Activated T-cell treated with anti-CD3 and anti-CD28 coated beads, Interleukin-2, amount 50 U/mL, for 24 hours (primary cell): Measurements from ENCODE around the gene MAT1A.
"Not testable (repeated sequence)": the region's sequence is repeated elsewhere in the genome, so short reads cannot be mapped to it uniquely, and the experiment has no call there.

ENCODE experiments used
- DNase-seq: peaks from one replicate; pipeline ENCODE4 v3.0.0-alpha.2; 2020
- H3K27ac Mint-ChIP-seq: 2 replicates; pipeline ENCODE4 v1.8.0; 2020; ENCODE audit warnings: mild to moderate bottlenecking, mixed read lengths
- H3K27me3 Mint-ChIP-seq: 2 replicates; pipeline ENCODE4 v1.8.0; 2020; ENCODE audit warnings: mixed read lengths
- H3K36me3 Mint-ChIP-seq: 2 replicates; pipeline ENCODE4 v1.8.0; 2020; ENCODE audit warnings: low read depth, mixed read lengths
- H3K4me1 Mint-ChIP-seq: 2 replicates; pipeline ENCODE4 v1.8.0; 2020; ENCODE audit warnings: low read depth, mixed read lengths
- H3K4me3 Mint-ChIP-seq: 2 replicates; pipeline ENCODE4 v1.8.0; 2020; ENCODE audit warnings: mild to moderate bottlenecking, moderate library complexity, mixed read lengths
- H3K9me3 Mint-ChIP-seq: 2 replicates; pipeline ENCODE4 v1.8.0; 2020; ENCODE audit warnings: mixed read lengths

Gene MAT1A

DNA sequence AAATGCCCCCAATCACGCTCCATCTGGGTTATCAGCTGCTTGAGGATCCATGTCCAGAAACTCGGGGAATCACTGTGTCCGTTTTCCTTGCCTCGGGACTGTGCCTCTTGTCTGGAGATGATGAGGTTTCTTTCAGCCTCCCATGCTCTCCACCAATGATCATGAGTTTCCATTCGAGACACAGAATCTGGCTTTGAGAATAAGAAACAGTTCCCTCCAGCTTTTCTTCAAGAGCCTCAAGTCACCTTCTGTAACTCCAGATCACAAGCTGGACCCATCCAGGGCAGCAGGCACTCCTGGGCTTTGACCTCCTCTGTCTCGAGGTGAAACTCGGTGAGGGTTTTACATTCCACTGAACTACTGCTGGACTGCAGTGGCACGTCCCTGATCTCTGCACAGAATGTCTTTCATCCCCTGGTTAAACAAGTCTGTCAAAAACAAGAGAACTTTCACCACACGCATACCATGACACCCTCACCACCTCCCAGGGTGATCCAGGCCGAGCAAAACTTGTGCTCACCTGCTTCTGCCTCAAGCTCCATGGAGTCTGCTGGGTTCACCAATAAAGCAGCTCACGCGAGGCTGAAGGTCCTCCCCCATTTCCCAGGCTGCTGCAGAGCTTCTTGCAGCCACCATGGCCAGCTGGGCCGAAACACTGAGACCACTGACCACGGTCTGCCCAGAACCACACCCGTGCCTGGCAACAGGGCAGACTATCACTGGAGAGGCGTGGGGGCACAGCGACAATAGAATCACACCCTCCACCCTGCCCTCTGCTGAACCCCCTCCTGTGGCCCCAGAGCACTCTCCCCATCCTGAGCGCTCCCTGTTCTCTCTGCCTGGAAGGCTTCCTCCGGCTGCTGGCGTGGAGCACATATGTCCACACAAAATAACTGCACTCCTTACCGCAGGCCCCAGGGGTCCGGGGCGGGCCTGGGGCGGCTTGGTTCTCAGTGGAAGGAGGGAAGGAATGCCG is 25.1 kb downstream of the MAT1A start:
- H3K36me3 Mint-ChIP-seq = no peaks in the 10 kb centered on the region
- peaks cover 11% of the 10 kb centered on the region for H3K27me3 Mint-ChIP-seq
- no peaks in the 10 kb centered on the region for H3K9me3 Mint-ChIP-seq
- H3K4me1 Mint-ChIP-seq = no peaks in the 10 kb centered on the region
- DNase-seq = no peak
- H3K4me3 Mint-ChIP-seq = no peak overlapping the region
- no peak overlapping the region for H3K27ac Mint-ChIP-seq

GRCh38 chr10:80261316-80262030 is 28.0 kb downstream of the MAT1A start:
- Mint-ChIP-seq H3K4me3 (no peak overlapping the region), H3K36me3 (no peaks in the 10 kb centered on the region), H3K27me3 (peaks cover 11% of the 10 kb centered on the region), H3K4me1 (no peaks in the 10 kb centered on the region), H3K27ac (no peak overlapping the region), H3K9me3 (no peaks in the 10 kb centered on the region)
- DNase-seq = no peak

DNA sequence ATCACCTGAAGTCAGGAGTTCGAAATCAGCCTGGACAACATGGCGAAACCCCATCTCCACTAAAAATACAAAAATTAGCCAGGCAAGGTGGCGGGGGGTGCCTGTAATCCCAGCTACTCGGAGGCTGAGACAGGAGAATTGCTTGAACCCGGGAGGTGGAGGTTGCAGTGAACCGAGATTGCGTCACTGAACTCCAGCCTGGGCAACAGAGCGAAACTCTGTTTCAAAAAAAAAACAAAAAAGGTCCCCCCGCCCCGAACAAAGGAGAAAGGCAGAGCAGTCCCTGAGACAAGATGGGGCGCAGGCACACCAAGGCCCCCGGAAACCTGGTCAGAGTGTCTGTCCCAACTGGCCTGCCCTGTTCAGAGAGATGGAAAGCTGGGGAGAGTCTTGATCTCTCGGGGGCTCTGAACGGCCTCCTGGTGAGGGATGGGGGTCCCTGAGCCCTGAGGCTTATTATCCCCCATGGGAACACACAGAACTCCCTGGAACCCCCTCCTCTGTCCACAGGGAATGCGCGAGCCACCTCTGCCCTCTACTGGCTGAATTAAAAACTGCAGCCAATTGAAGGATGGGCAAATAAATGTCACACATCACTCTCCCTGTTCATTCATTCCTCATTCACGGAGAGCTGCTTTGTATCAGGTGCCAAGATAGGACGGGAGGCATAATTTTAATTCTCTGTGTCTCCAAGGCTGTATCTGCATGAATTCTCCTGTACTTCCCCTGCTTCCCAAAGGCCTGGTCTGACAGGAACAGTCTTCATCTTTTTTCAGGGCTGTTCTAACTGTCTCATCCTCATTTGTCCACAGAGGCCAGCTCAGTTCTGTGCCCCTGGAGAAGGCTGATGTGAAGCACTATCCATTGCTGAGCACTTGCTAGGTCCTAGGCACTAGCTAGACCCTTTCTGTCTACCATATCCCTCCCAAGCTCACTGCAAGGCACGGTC is 28.9 kb downstream of the MAT1A start:
- Mint-ChIP-seq H3K27me3 (peaks cover 11% of the 10 kb centered on the region), H3K36me3 (no peaks in the 10 kb centered on the region), H3K27ac (no peak overlapping the region), H3K9me3 (no peaks in the 10 kb centered on the region), H3K4me1 (no peaks in the 10 kb centered on the region), H3K4me3 (no peak overlapping the region)
- peak; percentile 37 for DNase-seq

- Mint-ChIP-seq H3K4me1 (no peaks in the 10 kb centered on the region), H3K36me3 (no peaks in the 10 kb centered on the region), H3K27ac (no peak overlapping the region), H3K27me3 (peaks cover 7% of the 10 kb centered on the region), H3K4me3 (no peak overlapping the region), H3K9me3 (no peaks in the 10 kb centered on the region)
- DNase-seq = no peak
Observed at GRCh38 chr10:80259405-80259871, 30.0 kb downstream of the MAT1A start.

- H3K4me1 Mint-ChIP-seq, H3K4me3 Mint-ChIP-seq, H3K27me3 Mint-ChIP-seq, H3K27ac Mint-ChIP-seq, DNase-seq, H3K9me3 Mint-ChIP-seq, H3K36me3 Mint-ChIP-seq: not testable (repeated sequence)
Observed at GRCh38 chr10:80256798-80257197, 32.7 kb downstream of the MAT1A start.

GRCh38 chr10:80254726-80255125 is 34.7 kb downstream of the MAT1A start:
- H3K36me3 Mint-ChIP-seq, H3K4me1 Mint-ChIP-seq, H3K4me3 Mint-ChIP-seq, DNase-seq, H3K9me3 Mint-ChIP-seq, H3K27me3 Mint-ChIP-seq, H3K27ac Mint-ChIP-seq: not testable (repeated sequence)

GRCh38 chr10:80253963-80254271 is 35.5 kb downstream of the MAT1A start:
- H3K27ac Mint-ChIP-seq, H3K4me1 Mint-ChIP-seq, DNase-seq, H3K4me3 Mint-ChIP-seq, H3K9me3 Mint-ChIP-seq, H3K36me3 Mint-ChIP-seq, H3K27me3 Mint-ChIP-seq: not testable (repeated sequence)

GRCh38 chr10:80253266-80253962 is 36.0 kb downstream of the MAT1A start:
- peaks cover 6% of the 10 kb centered on the region for H3K27me3 Mint-ChIP-seq
- no peaks in the 10 kb centered on the region for H3K9me3 Mint-ChIP-seq
- no peaks in the 10 kb centered on the region for H3K36me3 Mint-ChIP-seq
- no peak overlapping the region for H3K4me3 Mint-ChIP-seq
- H3K27ac Mint-ChIP-seq = no peak overlapping the region
- no peak for DNase-seq
- peaks cover 6% of the 10 kb centered on the region for H3K4me1 Mint-ChIP-seq

DNA sequence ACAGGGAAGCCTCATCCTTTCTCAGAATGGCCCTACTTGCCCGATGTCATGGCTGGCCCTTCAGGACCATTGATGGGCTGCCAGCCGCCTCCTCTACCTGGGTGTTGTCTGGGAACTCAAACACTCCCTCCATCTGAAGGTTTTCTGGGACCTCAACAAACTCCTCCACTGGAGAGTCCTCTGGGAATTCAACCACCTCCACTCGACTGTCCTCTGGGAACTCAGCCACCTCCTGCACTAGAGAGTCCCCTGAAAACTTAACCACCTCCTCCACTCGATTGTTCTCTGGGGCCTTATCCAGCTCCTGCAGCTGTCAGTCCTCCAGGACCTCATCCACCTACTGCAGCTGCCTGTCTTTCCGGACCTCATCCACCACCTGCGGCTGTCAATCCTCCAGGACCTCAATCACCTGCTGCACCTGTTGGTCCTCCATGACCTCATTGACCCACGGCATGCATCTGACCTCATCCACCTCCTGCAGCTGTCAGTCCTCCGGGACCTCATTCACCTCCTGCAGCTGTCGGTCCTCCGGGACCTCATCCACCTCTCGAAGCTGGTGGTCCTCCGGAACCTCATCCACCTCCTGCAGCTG is 37.1 kb downstream of the MAT1A start:
- Mint-ChIP-seq H3K4me3 (no peak overlapping the region), H3K36me3 (no peaks in the 10 kb centered on the region), H3K9me3 (no peaks in the 10 kb centered on the region), H3K27me3 (peaks cover 6% of the 10 kb centered on the region), H3K27ac (no peak overlapping the region), H3K4me1 (peaks cover 6% of the 10 kb centered on the region)
- DNase-seq = no peak

- not testable (repeated sequence) for H3K4me1 Mint-ChIP-seq, H3K36me3 Mint-ChIP-seq, DNase-seq, H3K9me3 Mint-ChIP-seq, H3K27me3 Mint-ChIP-seq, H3K27ac Mint-ChIP-seq, H3K4me3 Mint-ChIP-seq
Observed at GRCh38 chr10:80251703-80252280, 37.7 kb downstream of the MAT1A start.

GRCh38 chr10:80250399-80250798 is 39.1 kb downstream of the MAT1A start:
- not testable (repeated sequence) for DNase-seq, H3K27ac Mint-ChIP-seq, H3K4me1 Mint-ChIP-seq, H3K36me3 Mint-ChIP-seq, H3K9me3 Mint-ChIP-seq, H3K4me3 Mint-ChIP-seq, H3K27me3 Mint-ChIP-seq

DNA sequence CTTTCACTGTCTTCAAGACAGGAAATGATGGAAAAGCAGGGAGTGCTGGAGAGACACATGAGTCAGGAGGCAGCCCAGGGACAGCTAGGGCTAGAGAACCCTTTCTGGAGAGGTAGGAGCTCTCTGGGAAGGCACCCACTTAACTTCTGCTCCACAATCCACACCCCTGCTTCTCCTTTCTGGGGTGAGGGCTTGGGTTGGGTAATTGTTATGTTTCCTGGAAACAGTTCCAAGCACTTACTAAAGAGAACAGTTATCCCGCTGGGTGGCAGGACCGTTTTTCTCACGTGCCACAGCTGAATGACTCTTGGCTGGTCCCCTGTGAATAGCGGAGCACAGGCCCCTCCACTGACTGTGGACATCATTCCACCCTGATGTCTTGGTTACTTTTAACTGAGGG is 39.6 kb downstream of the MAT1A start:
- not testable (repeated sequence) for H3K4me1 Mint-ChIP-seq, H3K27ac Mint-ChIP-seq, H3K9me3 Mint-ChIP-seq, DNase-seq, H3K36me3 Mint-ChIP-seq, H3K4me3 Mint-ChIP-seq
- peaks cover 12% of the 10 kb centered on the region for H3K27me3 Mint-ChIP-seq

DNA sequence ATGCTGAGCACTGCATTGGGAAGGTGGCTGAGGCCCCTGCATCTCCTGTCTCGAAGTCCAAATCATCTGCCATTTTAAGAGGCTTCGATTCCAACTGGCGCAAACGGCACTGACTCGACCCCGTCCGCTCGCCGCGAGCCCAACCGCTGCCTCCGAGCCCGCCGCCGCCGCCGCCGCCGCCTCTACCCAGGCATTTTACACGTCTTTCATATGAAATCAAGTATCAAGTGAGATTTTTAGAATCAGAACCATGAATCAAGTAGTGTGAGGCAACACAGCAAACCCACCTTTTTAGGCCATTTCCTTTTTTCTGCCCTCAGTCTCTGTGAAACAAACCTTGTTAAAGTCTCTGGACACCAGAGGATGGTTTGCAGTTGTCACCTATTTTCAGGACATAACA is 41.8 kb downstream of the MAT1A start:
- not testable (repeated sequence) for H3K9me3 Mint-ChIP-seq, DNase-seq, H3K4me1 Mint-ChIP-seq, H3K4me3 Mint-ChIP-seq, H3K36me3 Mint-ChIP-seq, H3K27ac Mint-ChIP-seq
- peaks cover 11% of the 10 kb centered on the region for H3K27me3 Mint-ChIP-seq
